Loucy (cell line): Measurements from ENCODE around the gene CXXC1.
"Not testable (repeated sequence)": the region's sequence is repeated elsewhere in the genome, so short reads cannot be mapped to it uniquely, and the experiment has no call there.

Experiments
- H2AFZ ChIP-seq: fragments of 200-600 bp; sonication (generic); 2 replicates; pipeline ENCODE4 v1.6.0; 2016; ENCODE audit warnings: antibody characterized with exemption, mild to moderate bottlenecking, low read length, moderate library complexity
- H3F3A ChIP-seq: fragments of 200-600 bp; 2 replicates; pipeline ENCODE4 v1.6.0; 2016; ENCODE audit warnings: antibody characterized with exemption, low read depth, mild to moderate bottlenecking
- H3K27me3 ChIP-seq: fragments of 200-600 bp; sonication (generic); 2 replicates; pipeline ENCODE4 v1.6.1; 2014; ENCODE audit warnings: low read length, mild to moderate bottlenecking; ENCODE audit not compliant: insufficient read depth, poor library complexity, severe bottlenecking
- H3K36me3 ChIP-seq: fragments of 200-600 bp; sonication (generic); 2 replicates; pipeline ENCODE4 v1.6.1; 2016; ENCODE audit warnings: low read length; ENCODE audit not compliant: insufficient read depth
- H3K4me1 ChIP-seq: fragments of 200-600 bp; sonication (generic); 2 replicates; pipeline ENCODE4 v1.5.1; 2014; ENCODE audit warnings: low read length, mild to moderate bottlenecking; ENCODE audit not compliant: insufficient read depth, poor library complexity, severe bottlenecking
- H3K4me2 ChIP-seq: fragments of 200-600 bp; sonication (generic); 2 replicates; pipeline ENCODE4 v1.6.0; 2014; ENCODE audit warnings: antibody characterized with exemption, low read length, low read depth, mild to moderate bottlenecking; ENCODE audit not compliant: poor library complexity, severe bottlenecking
- H3K4me3 ChIP-seq: fragments of 200-600 bp; sonication (generic); 2 replicates; pipeline ENCODE4 v1.5.1; 2014; ENCODE audit warnings: low read length, mild to moderate bottlenecking, mixed read lengths; ENCODE audit not compliant: poor library complexity, severe bottlenecking
- H3K79me2 ChIP-seq: fragments of 200-600 bp; sonication (generic); 2 replicates; pipeline ENCODE4 v1.6.1; 2014; ENCODE audit warnings: low read length; ENCODE audit not compliant: insufficient read depth
- H3K9ac ChIP-seq: fragments of 200-600 bp; sonication (generic); 2 replicates; pipeline ENCODE4 v1.6.0; 2014; ENCODE audit warnings: mild to moderate bottlenecking, low read depth, low read length, moderate library complexity; ENCODE audit not compliant: poor library complexity, severe bottlenecking
- H3K9me2 ChIP-seq: fragments of 200-600 bp; sonication (generic); replicated peaks from 2 replicates; pipeline ENCODE4 v1.6.1; 2016; ENCODE audit warnings: low read depth, low read length, mixed read lengths
- H3K9me3 ChIP-seq: fragments of 200-600 bp; sonication (generic); 2 replicates; pipeline ENCODE4 v1.6.1; 2014; ENCODE audit warnings: mild to moderate bottlenecking, antibody characterized with exemption, low read length, low read depth; ENCODE audit not compliant: insufficient read depth
- H4K20me1 ChIP-seq: fragments of 200-600 bp; sonication (generic); 2 replicates; pipeline ENCODE4 v1.6.0; 2014; ENCODE audit warnings: antibody characterized with exemption, low read length, mild to moderate bottlenecking; ENCODE audit not compliant: insufficient read depth, poor library complexity, severe bottlenecking
- CTCF ChIP-seq: fragments of 200-600 bp; sonication (generic); conservative IDR thresholded peaks from 2 replicates; pipeline ENCODE4 v1.5.1; 2014; ENCODE audit warnings: mild to moderate bottlenecking, antibody characterized with exemption, low read length
- EZH2phosphoT487 ChIP-seq: fragments of 200-600 bp; IDR thresholded peaks from 2 replicates; pipeline ENCODE4 v1.6.1; 2018; ENCODE audit warnings: antibody characterized with exemption, mild to moderate bottlenecking, moderate library complexity, borderline replicate concordance

CXXC1 gene

GRCh38 chr18:50297621-50298442, 10.3 kb upstream of the CXXC1 start:
- H3K27me3 ChIP-seq = peaks cover 3% of the 10 kb centered on the region
- H3F3A ChIP-seq = no peaks in the 10 kb centered on the region
- 0 out of 2 replicates have a peak overlapping the region, but pooled peaks have one; percentile 44 for H2AFZ ChIP-seq
- H4K20me1 ChIP-seq = no peaks in the 10 kb centered on the region
- TF ChIP-seq EZH2phosphoT487 (no peak), CTCF (no peak)
- no peaks in the 10 kb centered on the region for H3K9me3 ChIP-seq
- no peaks in the 10 kb centered on the region for H3K4me1 ChIP-seq
- no peaks in the 10 kb centered on the region for H3K36me3 ChIP-seq
- H3K4me2 ChIP-seq = peak overlapping the region; percentile 32
- H3K4me3 ChIP-seq = no peak overlapping the region
- H3K9me2 ChIP-seq = no peaks in the 10 kb centered on the region
- no peak overlapping the region for H3K9ac ChIP-seq
- no peaks in the 10 kb centered on the region for H3K79me2 ChIP-seq

DNA sequence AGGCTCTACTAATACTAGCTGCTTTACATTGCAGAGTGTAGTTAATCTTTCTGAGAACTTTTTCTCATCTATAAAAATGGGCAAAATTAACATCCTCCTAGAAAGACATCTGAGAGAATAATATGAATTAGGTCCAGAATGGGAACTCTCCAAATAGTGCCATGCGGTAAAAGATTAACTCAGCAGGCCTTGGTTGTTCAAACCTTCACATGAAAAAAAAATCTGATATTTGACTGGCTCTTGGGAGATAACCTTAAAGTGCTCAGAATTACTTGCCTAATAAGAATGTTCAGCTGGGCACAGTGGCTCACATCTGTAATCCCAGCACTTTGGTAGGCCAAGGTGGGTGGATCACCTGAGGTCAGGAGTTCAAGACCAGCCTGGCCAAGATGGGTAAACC, 5.5 kb upstream of the CXXC1 start:
- H3K4me2 ChIP-seq = no peak overlapping the region
- H3K27me3 ChIP-seq = no peaks in the 10 kb centered on the region
- no peaks in the 10 kb centered on the region for H3F3A ChIP-seq
- H3K79me2 ChIP-seq = no peaks in the 10 kb centered on the region
- no peaks in the 10 kb centered on the region for H3K4me1 ChIP-seq
- no peak overlapping the region for H2AFZ ChIP-seq
- no peaks in the 10 kb centered on the region for H3K9me3 ChIP-seq
- H3K36me3 ChIP-seq = no peaks in the 10 kb centered on the region
- H3K9me2 ChIP-seq = no peaks in the 10 kb centered on the region
- H3K9ac ChIP-seq = no peak overlapping the region
- no peak overlapping the region for H3K4me3 ChIP-seq
- TF ChIP-seq EZH2phosphoT487 (no peak), CTCF (no peak)
- no peaks in the 10 kb centered on the region for H4K20me1 ChIP-seq

DNA sequence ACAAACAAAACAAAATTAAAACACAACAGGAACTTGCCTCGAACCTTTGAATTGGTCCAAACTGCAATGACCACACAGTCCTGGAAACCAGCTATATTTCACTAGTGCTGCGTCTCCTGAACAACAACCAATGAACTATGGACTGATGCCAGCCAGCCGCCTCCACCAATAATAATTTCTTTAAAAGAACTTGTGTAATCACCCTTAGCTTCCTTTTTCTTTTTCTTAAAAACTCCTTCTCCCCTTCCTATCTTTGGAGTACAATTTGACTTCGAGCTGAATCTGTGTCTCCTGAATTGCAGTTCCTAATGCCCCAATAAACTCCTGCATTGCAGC, 1.6 kb upstream of the CXXC1 start:
- Histone ChIP-seq H3F3A (no peaks in the 10 kb centered on the region), H3K4me2 (no peak overlapping the region), H3K36me3 (peaks cover 8% of the 10 kb centered on the region; the same call in 1 of the 2 replicates), H4K20me1 (peaks cover 2% of the 10 kb centered on the region), H3K4me1 (peaks cover 9% of the 10 kb centered on the region), H3K4me3 (no peak overlapping the region), H3K27me3 (no peaks in the 10 kb centered on the region), H3K9me3 (no peaks in the 10 kb centered on the region), H3K79me2 (peaks cover 30% of the 10 kb centered on the region), H3K9ac (no peak overlapping the region), H3K9me2 (no peaks in the 10 kb centered on the region), H2AFZ (no peak overlapping the region)
- TF ChIP-seq EZH2phosphoT487 = no peak
- TF ChIP-seq CTCF = no peak

DNA sequence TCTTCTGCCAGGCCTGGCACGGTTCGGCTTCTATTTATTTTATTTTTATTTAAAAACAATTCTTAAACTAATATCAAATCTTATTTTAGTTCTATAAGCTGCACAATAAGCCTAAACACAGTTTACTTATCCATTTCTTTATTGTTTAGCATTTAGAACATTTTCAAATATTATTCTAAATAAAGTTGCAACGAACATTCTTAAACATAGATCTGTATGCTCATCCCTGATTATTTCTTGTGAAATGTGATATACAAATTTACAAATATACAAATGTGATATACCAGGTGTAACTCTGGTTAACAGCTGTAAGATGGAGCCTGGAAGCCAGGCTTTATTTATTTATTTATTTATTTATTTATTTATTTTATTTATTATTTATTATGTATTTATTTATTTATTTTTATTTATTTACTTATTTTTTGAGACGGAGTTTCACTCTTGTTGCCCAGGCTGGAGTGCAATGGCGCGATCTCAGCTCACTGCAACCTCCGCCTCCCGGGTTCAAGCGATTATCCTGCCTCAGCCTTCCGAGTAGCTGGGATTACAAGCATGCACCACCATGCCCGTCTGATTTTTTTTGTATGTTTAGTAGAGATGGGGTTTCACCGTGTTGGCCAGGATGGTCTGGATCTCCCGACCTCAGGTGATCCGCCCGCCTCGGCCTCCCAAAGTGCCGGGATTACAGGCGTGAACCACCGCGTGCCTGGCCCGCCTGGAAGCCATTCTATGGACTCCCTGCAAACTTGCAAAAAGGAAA, 1.0 kb upstream of the CXXC1 start:
- H3K4me1 ChIP-seq, H3F3A ChIP-seq, H3K9me3 ChIP-seq, H3K9me2 ChIP-seq, H3K27me3 ChIP-seq, H4K20me1 ChIP-seq: not testable (repeated sequence)
- Histone ChIP-seq H2AFZ (peak overlapping the region; percentile 99), H3K79me2 (peaks cover 30% of the 10 kb centered on the region), H3K4me3 (peak overlapping the region; percentile 97), H3K9ac (peak overlapping the region; percentile 69), H3K4me2 (peak overlapping the region; percentile 69), H3K36me3 (peaks cover 13% of the 10 kb centered on the region; the same call in 1 of the 2 replicates)
